ENCODE results near the gene CACNA2D4. TPM values are rescaled to one million over a fixed set of nuclear protein-coding genes. Genes with fewer than 3 reads are reported as not detected.

Gene CACNA2D4
- polyA plus RNA-seq, 1 experiment, result 0.22 TPM

DNA sequence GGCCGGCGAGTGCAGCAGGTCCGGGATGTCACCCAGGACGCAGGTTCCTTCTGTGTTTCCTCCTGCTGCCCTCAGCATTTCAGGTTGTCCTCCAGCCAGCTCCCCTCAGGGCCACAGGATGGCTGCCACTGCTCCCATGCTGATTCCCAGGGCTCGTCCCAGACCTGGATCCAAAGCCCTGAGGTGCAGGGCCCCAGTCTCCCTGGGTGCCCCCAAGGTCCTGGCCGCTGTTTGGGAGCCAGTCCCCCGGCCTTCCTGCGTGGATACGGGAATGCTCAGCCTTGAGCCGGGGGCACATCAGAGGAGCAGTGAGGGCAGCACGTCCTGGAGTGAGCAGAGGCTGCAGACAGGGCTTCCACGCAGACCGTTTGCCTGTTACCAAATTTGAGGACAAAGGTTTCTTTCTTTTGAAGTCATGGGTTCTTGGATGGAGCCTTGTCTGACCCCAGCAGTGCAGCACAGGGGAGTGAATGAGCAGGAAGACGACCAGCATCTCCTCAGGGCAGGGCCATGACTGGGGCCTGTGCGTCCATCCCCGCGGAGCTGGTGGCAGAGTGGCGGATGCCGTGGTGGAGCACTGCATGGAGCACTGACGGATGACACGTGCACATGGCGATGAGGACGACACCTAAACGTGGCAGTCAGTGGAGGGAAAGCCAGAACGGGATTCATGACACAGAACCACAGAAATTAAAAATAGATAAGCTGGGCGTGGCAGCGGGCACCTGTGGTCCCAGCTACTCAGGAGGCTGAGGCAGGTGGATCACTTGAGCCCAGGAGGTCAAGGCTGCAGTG, 12.5 kb upstream of the CACNA2D4 start:
- CTCF ChIA-PET, result interaction anchor here (1.8 kb wide), 1 partner anchor 9 kb away, joined by 9 read pairs; no protein-coding TSS in a partner anchor
- POLR2A ChIA-PET, result no interaction called here
- peaks cover 29% of the 10 kb centered on the region for H3K27me3 ChIP-seq (ENCODE audit: control insufficient read depth, insufficient read depth, low read length)
- TF ChIP-seq, protein P1, sequence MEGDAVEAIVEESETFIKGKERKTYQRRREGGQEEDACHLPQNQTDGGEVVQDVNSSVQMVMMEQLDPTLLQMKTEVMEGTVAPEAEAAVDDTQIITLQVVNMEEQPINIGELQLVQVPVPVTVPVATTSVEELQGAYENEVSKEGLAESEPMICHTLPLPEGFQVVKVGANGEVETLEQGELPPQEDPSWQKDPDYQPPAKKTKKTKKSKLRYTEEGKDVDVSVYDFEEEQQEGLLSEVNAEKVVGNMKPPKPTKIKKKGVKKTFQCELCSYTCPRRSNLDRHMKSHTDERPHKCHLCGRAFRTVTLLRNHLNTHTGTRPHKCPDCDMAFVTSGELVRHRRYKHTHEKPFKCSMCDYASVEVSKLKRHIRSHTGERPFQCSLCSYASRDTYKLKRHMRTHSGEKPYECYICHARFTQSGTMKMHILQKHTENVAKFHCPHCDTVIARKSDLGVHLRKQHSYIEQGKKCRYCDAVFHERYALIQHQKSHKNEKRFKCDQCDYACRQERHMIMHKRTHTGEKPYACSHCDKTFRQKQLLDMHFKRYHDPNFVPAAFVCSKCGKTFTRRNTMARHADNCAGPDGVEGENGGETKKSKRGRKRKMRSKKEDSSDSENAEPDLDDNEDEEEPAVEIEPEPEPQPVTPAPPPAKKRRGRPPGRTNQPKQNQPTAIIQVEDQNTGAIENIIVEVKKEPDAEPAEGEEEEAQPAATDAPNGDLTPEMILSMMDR (IDR thresholded peaks at IDR 0.05; ENCODE audit: low read depth, low read length), result no peak
- no peak for DNase-seq (ENCODE audit: low read depth, low spot score)
- H3K4me3 ChIP-seq (ENCODE audit: low read depth, low read length), result no peak overlapping the region
- H3K27ac ChIP-seq (ENCODE audit: low read depth, low read length), result no peak overlapping the region
- no peaks in the 10 kb centered on the region; the same call in 1 of the 2 replicates for H3K9me3 ChIP-seq (ENCODE audit: control insufficient read depth, insufficient read depth, low read length)

GRCh38 chr12:1929985-1930802, 11.7 kb upstream of the CACNA2D4 start:
- no peak for DNase-seq (ENCODE audit: low read depth, low spot score)
- Histone ChIP-seq H3K4me3 (ENCODE audit: low read depth, low read length) (no peak overlapping the region), H3K9me3 (ENCODE audit: control insufficient read depth, insufficient read depth, low read length) (no peaks in the 10 kb centered on the region; the same call in 1 of the 2 replicates), H3K27ac (ENCODE audit: low read depth, low read length) (no peak overlapping the region), H3K27me3 (ENCODE audit: control insufficient read depth, insufficient read depth, low read length) (peaks cover 36% of the 10 kb centered on the region)
- POLR2A ChIA-PET, result no interaction called here
- CTCF ChIA-PET, result interaction anchor here (1.8 kb wide), 1 partner anchor 10 kb away, joined by 9 read pairs; no protein-coding TSS in a partner anchor
- TF ChIP-seq, protein P1 (IDR thresholded peaks at IDR 0.05; ENCODE audit: low read depth, low read length), result no peak

DNA sequence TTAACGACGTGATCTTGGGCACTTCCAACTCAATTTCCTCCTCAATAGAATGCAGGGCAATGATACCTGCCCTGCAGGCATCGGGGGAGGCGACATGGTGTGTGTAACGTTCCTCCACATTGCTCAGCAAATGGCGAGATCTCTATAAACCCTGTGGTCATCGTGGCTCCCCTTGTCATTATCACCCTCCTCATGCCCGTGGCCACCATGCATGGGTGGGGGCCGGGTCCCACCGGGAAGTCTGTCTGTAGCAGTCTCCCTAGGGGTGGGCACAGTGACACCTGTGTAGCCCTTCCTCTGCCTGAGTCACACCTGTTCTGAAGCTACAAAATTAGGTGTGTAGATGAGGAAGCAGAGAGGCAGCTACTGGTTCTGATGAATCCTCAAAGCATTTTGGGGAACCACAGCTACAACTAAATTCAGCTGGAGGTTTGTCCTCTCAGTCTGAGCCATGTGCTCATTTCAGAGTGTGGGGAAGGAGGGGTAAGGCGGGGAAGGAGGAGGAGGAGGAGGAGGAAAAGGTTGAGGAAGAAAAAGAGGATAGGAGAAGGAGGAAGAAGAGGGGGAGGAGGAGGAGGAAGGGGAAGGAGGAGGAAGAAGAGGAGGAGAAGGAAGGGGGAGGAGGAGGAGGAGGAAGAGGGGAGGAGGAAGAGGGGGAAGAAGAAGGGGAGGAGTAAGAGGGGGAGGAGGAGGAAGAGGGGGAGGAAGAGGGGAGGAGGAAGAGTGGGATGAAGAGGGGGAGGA, 11.0 kb upstream of the CACNA2D4 start:
- no peak for DNase-seq (ENCODE audit: low read depth, low spot score)

GRCh38 chr12:1928439-1929121, 10.1 kb upstream of the CACNA2D4 start:
- CTCF ChIA-PET, result interaction anchor here (2.2 kb wide), 1 partner anchor 11 kb away, joined by 10 read pairs; no protein-coding TSS in a partner anchor
- POLR2A ChIA-PET, result no interaction called here
- no peak for DNase-seq (ENCODE audit: low read depth, low spot score)
- Histone ChIP-seq H3K27me3 (ENCODE audit: control insufficient read depth, insufficient read depth, low read length) (peaks cover 44% of the 10 kb centered on the region), H3K9me3 (ENCODE audit: control insufficient read depth, insufficient read depth, low read length) (no peaks in the 10 kb centered on the region; the same call in 1 of the 2 replicates), H3K4me3 (ENCODE audit: low read depth, low read length) (no peak overlapping the region), H3K27ac (ENCODE audit: low read depth, low read length) (no peak overlapping the region)
- TF ChIP-seq, protein P1 (IDR thresholded peaks at IDR 0.05; ENCODE audit: low read depth, low read length), result no peak

More for the DNA sequence above, 11.0 kb upstream of the CACNA2D4 start:
- H3K27ac ChIP-seq (ENCODE audit: low read depth, low read length), result no peak overlapping the region
- TF ChIP-seq, protein P1 (IDR thresholded peaks at IDR 0.05; ENCODE audit: low read depth, low read length), result no peak
- no peaks in the 10 kb centered on the region; the same call in 1 of the 2 replicates for H3K9me3 ChIP-seq (ENCODE audit: control insufficient read depth, insufficient read depth, low read length)
- ChIA-PET CTCF (interaction anchor here (1.8 kb wide), 1 partner anchor 10 kb away, joined by 9 read pairs; no protein-coding TSS in a partner anchor), POLR2A (no interaction called here)
- H3K27me3 ChIP-seq (ENCODE audit: control insufficient read depth, insufficient read depth, low read length), result peaks cover 39% of the 10 kb centered on the region
- no peak overlapping the region for H3K4me3 ChIP-seq (ENCODE audit: low read depth, low read length)

Measured in AG04450 (cell line).